Medulla oblongata (tissue), 1 donor: ENCODE data around the gene LMBR1.
"Not testable (repeated sequence)": the region's sequence is repeated elsewhere in the genome, so short reads cannot be mapped to it uniquely, and the experiment has no call there.

Experiments used
- DNase-seq: peaks from one replicate; pipeline ENCODE4 v3.0.0-alpha.2; 2015; ENCODE audit errors: extremely low spot score

LMBR1 gene

GRCh38 chr7:156903232-156903909 is 10.4 kb upstream of the LMBR1 start:
- no peak for DNase-seq

GRCh38 chr7:156900093-156900492 is 7.1 kb upstream of the LMBR1 start:
- DNase-seq, result not testable (repeated sequence)

GRCh38 chr7:156898938-156899337 is 6.0 kb upstream of the LMBR1 start:
- DNase-seq, result no peak

DNA sequence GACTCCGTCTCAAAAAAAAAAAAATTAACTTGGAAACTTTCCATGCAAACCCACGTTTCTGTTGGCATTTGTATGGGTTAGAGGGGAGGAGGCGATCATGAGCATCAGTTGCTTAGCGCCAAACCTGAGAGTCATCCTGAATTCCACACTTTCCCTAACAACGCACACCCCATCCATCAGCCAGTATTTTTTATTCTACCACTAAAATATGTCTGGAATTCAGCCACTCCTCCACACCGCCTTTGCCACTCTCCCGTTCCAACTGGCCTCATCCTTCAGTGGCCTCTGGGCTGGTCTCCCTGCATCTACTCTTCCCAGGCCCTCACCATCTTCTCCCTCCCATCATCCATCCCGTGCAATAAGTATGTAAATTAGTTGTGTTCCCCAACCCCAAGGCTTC is 4.7 kb upstream of the LMBR1 start:
- no peak for DNase-seq

DNA sequence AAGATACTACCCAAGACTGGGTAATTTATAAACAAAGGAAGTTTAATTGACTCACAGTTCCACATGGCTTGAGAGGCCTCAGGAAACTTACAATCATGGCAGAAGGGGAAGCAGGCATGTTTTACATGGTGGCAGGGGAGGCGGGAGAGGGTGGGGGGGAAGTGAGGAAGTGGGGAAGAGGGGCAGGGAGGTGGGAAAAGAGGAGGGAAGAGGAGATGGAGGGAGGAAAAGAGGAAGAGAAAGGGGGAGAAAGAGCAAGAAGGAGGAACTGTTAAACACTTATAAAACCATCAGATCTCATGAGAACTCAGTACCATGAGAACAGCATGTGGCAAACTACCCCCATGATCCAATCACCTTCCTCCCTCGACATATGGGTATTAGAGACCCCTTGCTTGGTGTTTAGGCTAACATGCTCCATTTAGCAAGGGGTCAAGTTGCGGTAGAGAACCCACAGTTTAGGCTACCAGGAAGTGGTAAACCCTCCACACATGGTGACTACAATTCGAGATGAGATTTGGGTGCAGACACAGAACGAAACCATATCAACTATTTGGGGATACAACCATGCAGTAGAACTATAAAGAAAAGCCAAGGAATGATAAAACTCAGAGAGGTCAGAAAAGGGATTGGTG is 3.5 kb upstream of the LMBR1 start:
- no peak for DNase-seq

DNA sequence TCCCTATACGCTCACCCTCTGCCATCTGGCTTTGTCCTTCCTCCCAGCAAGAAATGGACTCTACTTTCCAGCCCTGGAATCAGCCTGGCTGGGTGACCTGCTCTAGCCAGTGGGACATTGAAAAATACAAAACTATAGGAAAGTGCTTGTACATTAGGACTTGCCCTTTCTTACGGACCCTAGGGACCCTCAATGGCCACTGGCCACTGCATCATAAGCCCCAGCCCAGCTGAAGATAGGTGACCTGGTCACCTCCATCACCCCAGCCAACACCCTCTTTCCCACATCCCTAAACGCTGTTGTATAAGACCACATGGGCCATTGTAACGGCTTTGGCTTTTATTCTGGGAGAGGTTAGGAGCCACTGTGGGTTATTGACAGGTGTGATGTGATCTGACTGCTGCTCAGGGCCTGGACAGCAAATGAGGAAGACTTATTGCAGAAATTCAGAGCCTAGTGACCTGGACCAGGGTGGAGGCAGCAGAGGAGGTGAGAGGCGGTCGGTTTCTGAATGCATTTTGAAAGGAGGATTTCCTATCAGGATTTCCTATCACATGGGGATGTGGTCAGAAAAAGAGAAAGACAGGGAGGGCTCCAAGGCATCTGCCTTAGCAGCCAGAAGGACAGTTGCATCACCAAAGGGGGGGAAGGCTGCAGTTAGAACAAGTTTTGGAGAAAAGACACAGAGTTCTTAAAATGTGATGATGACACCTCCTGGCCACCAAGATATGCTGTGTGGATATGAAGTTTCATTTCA is 2.2 kb upstream of the LMBR1 start:
- DNase-seq, result peak; percentile 5

DNA sequence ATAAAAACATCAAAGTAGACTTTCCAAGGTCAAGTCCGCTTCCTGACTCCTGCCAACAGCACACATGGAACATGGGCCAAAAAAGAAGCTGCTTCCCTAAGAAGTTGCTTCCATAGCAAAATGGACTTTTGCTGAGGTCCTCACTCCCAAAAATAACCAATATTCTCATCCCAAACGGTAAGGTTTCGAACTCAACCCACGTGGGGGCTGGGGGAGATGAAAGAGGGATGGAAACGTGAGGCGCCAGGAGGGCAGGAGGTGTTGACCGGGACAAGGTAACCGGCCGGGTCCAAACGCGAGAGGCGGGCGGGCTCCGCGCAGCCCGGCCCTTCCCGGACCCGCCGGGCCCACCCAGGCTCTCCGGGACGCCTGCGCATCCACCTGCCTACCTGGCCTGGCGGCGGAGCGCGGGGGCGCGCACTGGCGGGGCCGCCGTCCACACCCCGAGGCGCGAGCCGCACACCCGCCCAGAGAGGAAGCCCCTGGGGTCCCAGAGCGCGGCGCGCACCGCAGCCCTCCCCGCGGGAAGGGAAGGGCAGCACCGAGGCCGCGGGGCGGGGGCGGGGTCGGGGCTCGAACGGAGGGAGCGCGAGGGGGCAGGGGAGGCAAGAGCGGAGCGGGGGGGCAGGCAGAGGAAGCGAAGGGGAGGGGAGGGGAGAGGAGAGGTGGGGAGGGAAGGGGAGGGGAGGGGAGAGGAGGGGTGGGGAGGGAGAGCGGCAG is 742 bp downstream of the LMBR1 start:
- DNase-seq, result peak; percentile 32

DNA sequence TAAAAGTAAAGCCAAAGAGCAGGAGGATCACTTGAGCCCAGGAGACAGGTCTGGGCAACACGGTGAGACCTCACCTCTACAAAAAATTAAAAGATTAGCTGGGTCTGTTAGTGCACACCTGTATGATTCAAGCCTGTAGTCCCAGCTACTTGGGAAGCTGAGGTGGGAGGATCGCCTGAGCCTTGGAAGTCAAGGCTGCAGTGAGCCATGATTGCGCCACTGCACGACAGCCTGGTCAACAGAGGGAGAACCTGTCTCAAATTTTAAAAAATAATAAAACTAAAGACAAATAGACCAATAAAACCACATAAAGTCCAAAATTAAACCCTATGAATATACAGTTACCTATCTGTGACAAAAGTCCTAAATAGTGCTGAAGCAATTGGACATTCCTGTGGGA is 3.2 kb downstream of the LMBR1 start:
- DNase-seq, result no peak

- no peak for DNase-seq
Observed at GRCh38 chr7:156889089-156889488, 3.9 kb downstream of the LMBR1 start.

DNA sequence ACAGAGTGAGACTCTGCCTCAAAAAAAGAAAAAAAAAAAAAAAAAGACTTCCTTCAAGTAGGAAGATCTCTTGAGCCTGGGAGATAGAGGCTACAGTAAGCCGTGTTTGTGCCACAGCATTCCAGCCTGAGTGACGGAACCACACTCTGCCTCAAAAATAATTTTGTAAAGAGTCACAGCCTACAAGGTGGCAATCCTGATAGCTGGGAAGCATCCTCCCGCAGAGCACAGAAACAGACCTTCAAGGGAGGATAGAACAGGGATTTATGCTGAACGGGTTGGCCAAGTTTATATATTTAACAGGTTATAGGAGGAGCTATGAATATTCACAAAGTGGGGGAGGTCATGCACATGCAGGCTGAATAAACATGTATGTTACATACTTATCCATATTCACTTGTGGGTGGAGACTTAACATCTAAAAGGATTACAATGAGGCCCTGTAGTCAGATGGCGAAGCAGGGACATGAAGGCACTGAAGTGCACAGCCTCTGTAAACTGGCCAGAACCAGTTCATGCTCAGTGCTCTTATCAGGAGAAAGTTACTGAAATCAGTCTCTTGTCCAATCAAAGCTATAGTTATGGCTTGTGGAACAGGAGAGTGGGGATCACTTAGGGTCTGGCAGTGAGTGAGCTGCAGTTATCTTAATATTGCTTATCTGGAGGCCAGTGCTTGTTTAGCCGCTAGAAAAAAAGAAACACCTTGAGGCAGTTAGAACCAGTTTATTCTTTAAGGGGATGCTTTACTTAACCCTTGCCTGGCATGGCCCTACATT is 6.8 kb downstream of the LMBR1 start:
- DNase-seq, result peak; percentile 16

DNA sequence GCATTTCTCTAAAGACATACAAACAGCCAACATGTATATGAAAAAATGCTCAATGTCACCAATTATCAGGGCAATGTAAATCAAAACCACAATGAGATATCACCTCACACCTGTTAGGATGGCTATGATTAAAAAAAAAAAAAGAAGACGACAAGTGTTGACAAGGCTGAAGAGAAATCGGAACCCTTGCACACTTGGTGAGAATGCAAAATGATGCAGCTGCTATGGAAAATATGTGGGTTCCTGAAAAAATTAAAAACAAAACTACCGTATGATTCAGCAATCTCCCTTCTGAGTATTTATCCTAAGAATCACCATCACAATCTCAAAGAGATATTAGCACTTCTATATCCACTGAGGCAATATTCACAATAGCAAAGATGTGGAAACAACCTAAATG is 11.3 kb downstream of the LMBR1 start:
- DNase-seq, result no peak

DNA sequence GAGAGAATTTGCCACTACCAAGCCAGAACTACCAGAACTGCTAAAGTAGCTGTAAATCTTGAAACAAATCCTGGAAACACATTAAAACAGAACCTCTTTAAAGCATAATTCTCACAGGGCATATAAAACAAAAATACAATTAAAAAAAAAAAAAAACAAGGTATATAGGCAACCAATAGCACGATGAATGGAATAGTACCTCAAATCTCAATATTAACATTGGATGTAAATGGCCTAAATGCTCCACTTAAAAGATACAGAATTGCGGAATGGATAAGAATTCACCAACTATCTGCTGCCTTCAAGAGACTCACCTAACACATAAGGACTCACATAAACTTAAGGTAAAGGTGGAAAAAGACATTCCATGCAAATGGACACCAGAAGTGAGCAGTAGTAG is 17.2 kb downstream of the LMBR1 start:
- no peak for DNase-seq

DNA sequence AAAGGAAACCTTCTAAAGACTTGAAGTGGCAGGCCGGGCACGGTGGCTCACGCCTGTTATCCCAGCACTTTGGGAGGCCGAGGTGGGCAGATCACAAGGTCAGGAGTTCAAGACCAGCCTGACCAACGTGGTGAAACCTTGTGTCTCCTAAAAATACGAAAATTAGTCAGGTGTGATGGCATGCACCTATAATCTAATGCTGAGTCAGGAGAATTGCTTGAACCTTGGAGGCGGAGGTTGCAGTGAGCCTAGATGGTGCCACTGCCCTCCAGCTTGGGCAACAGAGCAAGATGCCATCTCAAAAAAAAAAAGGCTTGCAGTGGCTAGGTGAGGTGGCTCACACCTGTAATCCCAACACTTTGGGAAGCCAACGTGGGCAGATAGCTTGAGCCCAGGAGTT is 24.6 kb downstream of the LMBR1 start:
- DNase-seq, result not testable (repeated sequence)

- DNase-seq, result no peak
Observed at GRCh38 chr7:156865493-156865892, 27.5 kb downstream of the LMBR1 start.

GRCh38 chr7:156862022-156862421 is 31.0 kb downstream of the LMBR1 start:
- DNase-seq, result not testable (repeated sequence)

GRCh38 chr7:156861212-156861611 is 31.8 kb downstream of the LMBR1 start:
- no peak for DNase-seq

GRCh38 chr7:156860099-156860498 is 32.9 kb downstream of the LMBR1 start:
- not testable (repeated sequence) for DNase-seq

GRCh38 chr7:156858523-156858922 is 34.5 kb downstream of the LMBR1 start:
- DNase-seq, result no peak

DNA sequence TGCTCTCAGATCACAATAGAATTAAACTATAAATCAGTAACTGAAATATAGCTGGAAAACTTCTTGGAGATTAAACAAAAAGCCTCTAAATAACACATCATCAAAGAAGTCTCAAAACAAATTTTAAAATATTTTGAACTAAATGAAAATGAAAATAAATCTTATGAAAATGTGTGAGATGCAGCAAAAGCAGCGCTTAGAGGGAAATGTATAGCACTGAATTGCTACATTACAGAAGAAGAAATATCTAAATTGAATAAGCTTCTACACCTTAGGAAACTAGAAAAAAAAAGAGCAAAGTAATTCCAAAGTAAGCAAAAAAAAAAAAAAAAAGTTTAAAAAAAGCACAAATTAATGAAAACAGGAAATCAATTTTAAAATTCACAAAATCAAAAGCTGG is 35.2 kb downstream of the LMBR1 start:
- no peak for DNase-seq

GRCh38 chr7:156854654-156855053 is 38.3 kb downstream of the LMBR1 start:
- no peak for DNase-seq

DNA sequence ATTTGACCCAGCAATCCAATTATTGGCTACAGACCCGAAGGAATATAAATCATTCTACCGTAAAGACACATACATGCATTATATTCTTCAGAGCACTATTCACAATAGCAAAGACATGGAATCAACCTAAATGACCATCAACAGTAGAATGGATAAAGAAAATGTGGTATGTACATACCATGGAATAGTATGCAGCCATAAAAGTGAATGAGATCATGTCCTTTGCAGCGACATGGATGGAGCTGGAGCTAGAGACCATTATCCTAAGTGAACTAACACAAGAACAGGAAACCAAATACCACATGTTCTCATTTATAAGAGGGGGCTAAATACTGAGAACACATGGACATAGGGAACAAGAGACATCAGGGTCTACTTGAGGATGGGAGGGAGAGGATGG is 44.0 kb downstream of the LMBR1 start:
- no peak for DNase-seq
